H1 (cell line): ENCODE measurements around the gene PLD3. TPM values are rescaled to one million over a fixed set of nuclear protein-coding genes. Genes with fewer than 3 reads are reported as not detected.

Experiments
- CREB1 ChIP-seq: IDR thresholded peaks from 2 replicates; pipeline ENCODE4 v1.6.1; 2012; ENCODE audit warnings: inconsistent platforms
- MAFK ChIP-seq: IDR thresholded peaks from 2 replicates; pipeline ENCODE4 v1.6.1; 2012; ENCODE audit warnings: low read depth, mild to moderate bottlenecking, improper control_type of control experiment, low read length
- NANOG ChIP-seq: IDR thresholded peaks from 2 replicates; pipeline ENCODE4 v1.6.1; 2011; ENCODE audit warnings: low read length, low read depth, mild to moderate bottlenecking, inconsistent platforms; ENCODE audit not compliant: insufficient read depth, poor library complexity, severe bottlenecking
- POU5F1 ChIP-seq: IDR thresholded peaks from 2 replicates; pipeline ENCODE4 v1.6.1; 2011; ENCODE audit warnings: low read depth, mild to moderate bottlenecking, low read length, moderate library complexity
- SP4 ChIP-seq: IDR thresholded peaks from 2 replicates; pipeline ENCODE4 v1.6.1; 2012; ENCODE audit warnings: low read length, inconsistent platforms
- TAF1 ChIP-seq: IDR thresholded peaks from 2 replicates; pipeline ENCODE4 v1.6.1; 2011; ENCODE audit warnings: mild to moderate bottlenecking, low read depth, low read length
- TBP ChIP-seq: IDR thresholded peaks from 2 replicates; pipeline ENCODE4 v1.6.1; 2011; ENCODE audit warnings: low read depth, low read length, improper control_type of control experiment
- YY1 ChIP-seq: IDR thresholded peaks from 2 replicates; pipeline ENCODE4 v1.6.1; 2011; ENCODE audit warnings: low read depth, mild to moderate bottlenecking, low read length
- polyA plus RNA-seq, 7 experiments: library from polyadenylated mRNA; depleted of rRNA in 3 of 7; stranded (reverse) in 5 of 7; unstranded in 2 of 7; fragments of >200 nt in 5 of 7; fragments of 200-250 nt in 2 of 7; gene quantifications; 1 replicate in 5 of 7; 2 replicates in 1 of 7; 4 replicates in 1 of 7; pipeline versions ENCODE4 v1.2.1 to v1.2.3, GENCODE V29; 2011 to 2013; ENCODE audit warnings: missing spikeins in 2 of 7, mixed read lengths in 2 of 7
- total RNA-seq: library from RNA; stranded (reverse); fragmentation: NEBNext Ultra II Directional; extraction: Animal tissue kit (Norgen Biotek cat#: 25700); gene quantifications from 2 replicates; pipeline ENCODE4 v1.2.1, GENCODE V29; 2021
- TF ChIP-seq, protein P1 (sequence below): fragments of 300-600 bp; sonication (generic); IDR thresholded peaks from 2 replicates; pipeline ENCODE4 v1.7.1; 2012; ENCODE audit warnings: low read length, moderate library complexity, mild to moderate bottlenecking, inconsistent platforms; ENCODE audit not compliant: insufficient replicate concordance
- TF ChIP-seq, protein P2 (sequence below): IDR thresholded peaks from 2 replicates; pipeline ENCODE4 v1.6.1; 2012; ENCODE audit warnings: low read length, inconsistent platforms

PLD3 gene
- total and polyA plus RNA-seq, 2 of the 8 experiments (the other 6 are each of a cell fraction or from before 2014, with no cell fraction given) = 180 to 543 TPM

GRCh38 chr19:40398417-40399131 is 50.1 kb downstream of the PLD3 start (continued):
- TF ChIP-seq, protein P1, sequence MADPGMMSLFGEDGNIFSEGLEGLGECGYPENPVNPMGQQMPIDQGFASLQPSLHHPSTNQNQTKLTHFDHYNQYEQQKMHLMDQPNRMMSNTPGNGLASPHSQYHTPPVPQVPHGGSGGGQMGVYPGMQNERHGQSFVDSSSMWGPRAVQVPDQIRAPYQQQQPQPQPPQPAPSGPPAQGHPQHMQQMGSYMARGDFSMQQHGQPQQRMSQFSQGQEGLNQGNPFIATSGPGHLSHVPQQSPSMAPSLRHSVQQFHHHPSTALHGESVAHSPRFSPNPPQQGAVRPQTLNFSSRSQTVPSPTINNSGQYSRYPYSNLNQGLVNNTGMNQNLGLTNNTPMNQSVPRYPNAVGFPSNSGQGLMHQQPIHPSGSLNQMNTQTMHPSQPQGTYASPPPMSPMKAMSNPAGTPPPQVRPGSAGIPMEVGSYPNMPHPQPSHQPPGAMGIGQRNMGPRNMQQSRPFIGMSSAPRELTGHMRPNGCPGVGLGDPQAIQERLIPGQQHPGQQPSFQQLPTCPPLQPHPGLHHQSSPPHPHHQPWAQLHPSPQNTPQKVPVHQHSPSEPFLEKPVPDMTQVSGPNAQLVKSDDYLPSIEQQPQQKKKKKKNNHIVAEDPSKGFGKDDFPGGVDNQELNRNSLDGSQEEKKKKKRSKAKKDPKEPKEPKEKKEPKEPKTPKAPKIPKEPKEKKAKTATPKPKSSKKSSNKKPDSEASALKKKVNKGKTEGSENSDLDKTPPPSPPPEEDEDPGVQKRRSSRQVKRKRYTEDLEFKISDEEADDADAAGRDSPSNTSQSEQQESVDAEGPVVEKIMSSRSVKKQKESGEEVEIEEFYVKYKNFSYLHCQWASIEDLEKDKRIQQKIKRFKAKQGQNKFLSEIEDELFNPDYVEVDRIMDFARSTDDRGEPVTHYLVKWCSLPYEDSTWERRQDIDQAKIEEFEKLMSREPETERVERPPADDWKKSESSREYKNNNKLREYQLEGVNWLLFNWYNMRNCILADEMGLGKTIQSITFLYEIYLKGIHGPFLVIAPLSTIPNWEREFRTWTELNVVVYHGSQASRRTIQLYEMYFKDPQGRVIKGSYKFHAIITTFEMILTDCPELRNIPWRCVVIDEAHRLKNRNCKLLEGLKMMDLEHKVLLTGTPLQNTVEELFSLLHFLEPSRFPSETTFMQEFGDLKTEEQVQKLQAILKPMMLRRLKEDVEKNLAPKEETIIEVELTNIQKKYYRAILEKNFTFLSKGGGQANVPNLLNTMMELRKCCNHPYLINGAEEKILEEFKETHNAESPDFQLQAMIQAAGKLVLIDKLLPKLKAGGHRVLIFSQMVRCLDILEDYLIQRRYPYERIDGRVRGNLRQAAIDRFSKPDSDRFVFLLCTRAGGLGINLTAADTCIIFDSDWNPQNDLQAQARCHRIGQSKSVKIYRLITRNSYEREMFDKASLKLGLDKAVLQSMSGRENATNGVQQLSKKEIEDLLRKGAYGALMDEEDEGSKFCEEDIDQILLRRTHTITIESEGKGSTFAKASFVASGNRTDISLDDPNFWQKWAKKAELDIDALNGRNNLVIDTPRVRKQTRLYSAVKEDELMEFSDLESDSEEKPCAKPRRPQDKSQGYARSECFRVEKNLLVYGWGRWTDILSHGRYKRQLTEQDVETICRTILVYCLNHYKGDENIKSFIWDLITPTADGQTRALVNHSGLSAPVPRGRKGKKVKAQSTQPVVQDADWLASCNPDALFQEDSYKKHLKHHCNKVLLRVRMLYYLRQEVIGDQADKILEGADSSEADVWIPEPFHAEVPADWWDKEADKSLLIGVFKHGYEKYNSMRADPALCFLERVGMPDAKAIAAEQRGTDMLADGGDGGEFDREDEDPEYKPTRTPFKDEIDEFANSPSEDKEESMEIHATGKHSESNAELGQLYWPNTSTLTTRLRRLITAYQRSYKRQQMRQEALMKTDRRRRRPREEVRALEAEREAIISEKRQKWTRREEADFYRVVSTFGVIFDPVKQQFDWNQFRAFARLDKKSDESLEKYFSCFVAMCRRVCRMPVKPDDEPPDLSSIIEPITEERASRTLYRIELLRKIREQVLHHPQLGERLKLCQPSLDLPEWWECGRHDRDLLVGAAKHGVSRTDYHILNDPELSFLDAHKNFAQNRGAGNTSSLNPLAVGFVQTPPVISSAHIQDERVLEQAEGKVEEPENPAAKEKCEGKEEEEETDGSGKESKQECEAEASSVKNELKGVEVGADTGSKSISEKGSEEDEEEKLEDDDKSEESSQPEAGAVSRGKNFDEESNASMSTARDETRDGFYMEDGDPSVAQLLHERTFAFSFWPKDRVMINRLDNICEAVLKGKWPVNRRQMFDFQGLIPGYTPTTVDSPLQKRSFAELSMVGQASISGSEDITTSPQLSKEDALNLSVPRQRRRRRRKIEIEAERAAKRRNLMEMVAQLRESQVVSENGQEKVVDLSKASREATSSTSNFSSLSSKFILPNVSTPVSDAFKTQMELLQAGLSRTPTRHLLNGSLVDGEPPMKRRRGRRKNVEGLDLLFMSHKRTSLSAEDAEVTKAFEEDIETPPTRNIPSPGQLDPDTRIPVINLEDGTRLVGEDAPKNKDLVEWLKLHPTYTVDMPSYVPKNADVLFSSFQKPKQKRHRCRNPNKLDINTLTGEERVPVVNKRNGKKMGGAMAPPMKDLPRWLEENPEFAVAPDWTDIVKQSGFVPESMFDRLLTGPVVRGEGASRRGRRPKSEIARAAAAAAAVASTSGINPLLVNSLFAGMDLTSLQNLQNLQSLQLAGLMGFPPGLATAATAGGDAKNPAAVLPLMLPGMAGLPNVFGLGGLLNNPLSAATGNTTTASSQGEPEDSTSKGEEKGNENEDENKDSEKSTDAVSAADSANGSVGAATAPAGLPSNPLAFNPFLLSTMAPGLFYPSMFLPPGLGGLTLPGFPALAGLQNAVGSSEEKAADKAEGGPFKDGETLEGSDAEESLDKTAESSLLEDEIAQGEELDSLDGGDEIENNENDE = no peak
- TF ChIP-seq CREB1 = no peak
- no peak for TF ChIP-seq NANOG
- TF ChIP-seq SP4 = no peak
- TF ChIP-seq MAFK = no peak
- TF ChIP-seq, protein P2, sequence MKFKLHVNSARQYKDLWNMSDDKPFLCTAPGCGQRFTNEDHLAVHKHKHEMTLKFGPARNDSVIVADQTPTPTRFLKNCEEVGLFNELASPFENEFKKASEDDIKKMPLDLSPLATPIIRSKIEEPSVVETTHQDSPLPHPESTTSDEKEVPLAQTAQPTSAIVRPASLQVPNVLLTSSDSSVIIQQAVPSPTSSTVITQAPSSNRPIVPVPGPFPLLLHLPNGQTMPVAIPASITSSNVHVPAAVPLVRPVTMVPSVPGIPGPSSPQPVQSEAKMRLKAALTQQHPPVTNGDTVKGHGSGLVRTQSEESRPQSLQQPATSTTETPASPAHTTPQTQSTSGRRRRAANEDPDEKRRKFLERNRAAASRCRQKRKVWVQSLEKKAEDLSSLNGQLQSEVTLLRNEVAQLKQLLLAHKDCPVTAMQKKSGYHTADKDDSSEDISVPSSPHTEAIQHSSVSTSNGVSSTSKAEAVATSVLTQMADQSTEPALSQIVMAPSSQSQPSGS = no peak
- TF ChIP-seq TBP = no peak
- TF ChIP-seq YY1 = no peak
- no peak for TF ChIP-seq POU5F1
- 0 out of 2 replicates have a peak, but pooled peaks have one; percentile 22 for TF ChIP-seq TAF1
